H9 (cell line): ENCODE measurements around the gene CHRNA4. TPM values are rescaled to one million over a fixed set of nuclear protein-coding genes. Genes with fewer than 3 reads are reported as not detected.

Experiments
- DNase-seq: peaks from one replicate; pipeline ENCODE4 v3.0.0-alpha.2; 2017
- H2AFZ ChIP-seq: one replicate; pipeline ENCODE4 v1.6.1; 2013; ENCODE audit warnings: mild to moderate bottlenecking, low read length, control low read depth, moderate library complexity
- H2AK5ac ChIP-seq: 2 replicates; pipeline ENCODE4 v1.6.1; 2013; ENCODE audit warnings: low read length, control low read depth, mixed read lengths; ENCODE audit not compliant: insufficient read length
- H2BK120ac ChIP-seq: one replicate; pipeline ENCODE4 v1.6.1; 2013; ENCODE audit warnings: low read depth, mild to moderate bottlenecking, low read length, control low read depth, inconsistent platforms; ENCODE audit not compliant: poor library complexity, severe bottlenecking
- H2BK12ac ChIP-seq: 2 replicates; pipeline ENCODE4 v1.6.1; 2013; ENCODE audit warnings: low read length, control low read depth, mixed read lengths, low read depth; ENCODE audit not compliant: insufficient read length
- H2BK15ac ChIP-seq: 2 replicates; pipeline ENCODE4 v1.6.1; 2013; ENCODE audit warnings: low read depth, low read length, control low read depth
- H2BK20ac ChIP-seq: one replicate; pipeline ENCODE4 v1.6.1; 2013; ENCODE audit warnings: low read depth, mild to moderate bottlenecking, low read length, control low read depth, inconsistent platforms; ENCODE audit not compliant: poor library complexity, severe bottlenecking
- H2BK5ac ChIP-seq: 2 replicates; pipeline ENCODE4 v1.6.1; 2013; ENCODE audit warnings: low read length, control low read depth, mixed read lengths; ENCODE audit not compliant: insufficient read length
- H3K14ac ChIP-seq: 2 replicates; pipeline ENCODE4 v1.6.1; 2013; ENCODE audit warnings: low read length, control low read depth; ENCODE audit not compliant: insufficient read depth
- H3K18ac ChIP-seq: 2 replicates; pipeline ENCODE4 v1.6.1; 2013; ENCODE audit warnings: low read depth, mild to moderate bottlenecking, mixed read lengths, low read length, control low read depth; ENCODE audit not compliant: insufficient read length
- H3K23ac ChIP-seq: 2 replicates; pipeline ENCODE4 v1.6.1; 2013; ENCODE audit warnings: low read length, control low read depth, mixed read lengths, low read depth; ENCODE audit not compliant: insufficient read length
- H3K23me2 ChIP-seq: 2 replicates; pipeline ENCODE4 v1.6.1; 2013; ENCODE audit warnings: low read depth, mild to moderate bottlenecking, mixed read lengths, low read length, control low read depth; ENCODE audit not compliant: insufficient read length, poor library complexity, severe bottlenecking
- H3K27ac ChIP-seq: 2 replicates; pipeline ENCODE4 v1.5.1; 2013; ENCODE audit warnings: low read length, control low read depth, mixed read lengths, low read depth; ENCODE audit not compliant: insufficient read length
- H3K27me3 ChIP-seq: 2 replicates; pipeline ENCODE4 v1.6.1; 2013; ENCODE audit warnings: low read length, control low read depth, inconsistent platforms; ENCODE audit not compliant: insufficient read depth
- H3K4ac ChIP-seq: 2 replicates; pipeline ENCODE4 v1.6.1; 2013; ENCODE audit warnings: low read depth, mild to moderate bottlenecking, control low read depth, inconsistent platforms, low read length, moderate library complexity
- H3K4me1 ChIP-seq: 2 replicates; pipeline ENCODE4 v1.6.1; 2013; ENCODE audit warnings: low read length, control low read depth, inconsistent platforms; ENCODE audit not compliant: insufficient read depth
- H3K4me2 ChIP-seq: 2 replicates; pipeline ENCODE4 v1.6.1; 2013; ENCODE audit warnings: low read length, control low read depth, mixed read lengths; ENCODE audit not compliant: insufficient read length, insufficient read depth
- H3K56ac ChIP-seq: 2 replicates; pipeline ENCODE4 v1.6.1; 2013; ENCODE audit warnings: low read depth, mild to moderate bottlenecking, mixed read lengths, low read length, control low read depth; ENCODE audit not compliant: insufficient read length
- H3K79me1 ChIP-seq: 2 replicates; pipeline ENCODE4 v1.6.1; 2013; ENCODE audit warnings: low read depth, mild to moderate bottlenecking, moderate library complexity, low read length, control low read depth, inconsistent platforms; ENCODE audit not compliant: insufficient read depth, poor library complexity, severe bottlenecking
- H3K79me2 ChIP-seq: 2 replicates; pipeline ENCODE4 v1.6.1; 2013; ENCODE audit warnings: low read length, control low read depth, inconsistent platforms; ENCODE audit not compliant: insufficient read depth
- H3K9ac ChIP-seq: 2 replicates; pipeline ENCODE4 v1.6.1; 2013; ENCODE audit warnings: low read length, control low read depth, mixed read lengths; ENCODE audit not compliant: insufficient read length; ENCODE audit errors: extremely low read depth
- H3K9me3 ChIP-seq: one replicate; pipeline ENCODE4 v1.6.1; 2013; ENCODE audit warnings: low read depth, low read length, inconsistent platforms; ENCODE audit not compliant: control insufficient read depth
- H3T11ph ChIP-seq: one replicate; pipeline ENCODE4 v1.6.1; 2013; ENCODE audit warnings: mild to moderate bottlenecking, low read length, control low read depth, inconsistent platforms
- H4K20me1 ChIP-seq: one replicate; pipeline ENCODE4 v1.6.1; 2013; ENCODE audit not compliant: control insufficient read depth, insufficient read length, insufficient read depth
- H4K5ac ChIP-seq: 2 replicates; pipeline ENCODE4 v1.6.1; 2013; ENCODE audit warnings: low read depth, mild to moderate bottlenecking, mixed read lengths, low read length, control low read depth; ENCODE audit not compliant: insufficient read length
- H4K8ac ChIP-seq: replicated peaks from 2 replicates; pipeline ENCODE4 v1.6.1; 2013; ENCODE audit warnings: low read length, control low read depth, mixed read lengths, low read depth; ENCODE audit not compliant: insufficient read length
- H4K91ac ChIP-seq: 2 replicates; pipeline ENCODE4 v1.6.1; 2013; ENCODE audit warnings: low read depth, mild to moderate bottlenecking, moderate library complexity, mixed read lengths, low read length, control low read depth; ENCODE audit not compliant: insufficient read length
- H3K27ac Mint-ChIP-seq, 3 experiments: 2 replicates in 2 of 3; 3 replicates in 1 of 3; pipeline ENCODE4 v1.8.0; 2020 to 2021; ENCODE audit warnings: mixed read lengths in 3 of 3, mild to moderate bottlenecking in 1 of 3, moderate library complexity in 1 of 3
- H3K27me3 Mint-ChIP-seq: 2 replicates; pipeline ENCODE4 v1.8.0; 2021; ENCODE audit warnings: low read depth, mild to moderate bottlenecking, moderate library complexity, mixed read lengths
- H3K36me3 Mint-ChIP-seq, 3 experiments: 2 replicates in 2 of 3; 3 replicates in 1 of 3; pipeline ENCODE4 v1.8.0; 2020 to 2021; ENCODE audit warnings: low read depth in 3 of 3, mixed read lengths in 3 of 3; ENCODE audit not compliant: insufficient read depth in 1 of 3
- H3K4me1 Mint-ChIP-seq, 2 experiments: 2 replicates each; pipeline ENCODE4 v1.8.0; 2020; ENCODE audit warnings: mixed read lengths in 2 of 2
- H3K4me3 Mint-ChIP-seq, 2 experiments: 2 replicates in 1 of 2; 3 replicates in 1 of 2; pipeline ENCODE4 v1.8.0; 2020 to 2021; ENCODE audit warnings: mild to moderate bottlenecking in 2 of 2, mixed read lengths in 2 of 2, moderate library complexity in 1 of 2
- H3K9me3 Mint-ChIP-seq, 2 experiments: 2 replicates in 1 of 2; 3 replicates in 1 of 2; pipeline ENCODE4 v1.8.0; 2020; ENCODE audit warnings: mild to moderate bottlenecking in 2 of 2, mixed read lengths in 2 of 2, moderate library complexity in 1 of 2
- CTCF ChIP-seq: fragments of 200-600 bp; sonication (generic); conservative IDR thresholded peaks from 3 replicates; pipeline ENCODE4 v1.8.0; 2021; ENCODE audit warnings: antibody characterized with exemption, mild to moderate bottlenecking
- WGBS: extraction: QIAGEN DNeasy Blood & Tissue Kit; methylation state at CpG from one replicate; pipeline ENCODE4 v1.1.7; 2013; ENCODE audit warnings: missing lambda C conversion rate, low lambda C conversion rate, mixed read lengths; ENCODE audit not compliant: insufficient read length; ENCODE audit errors: extremely low coverage; 5-methylcytosine and 5-hydroxymethylcytosine counted together
- total RNA-seq: library from RNA; stranded (reverse); gene quantifications from 2 replicates; pipeline ENCODE4 v1.2.1, GENCODE V29; 2021

Gene CHRNA4
- total RNA-seq, 1 experiment from 2014 or later = 2.5 TPM

GRCh38 chr20:63317061-63317460 is 44.1 kb downstream of the CHRNA4 start:
- Histone ChIP-seq H3K4me2 (no peak overlapping the region), H3K4ac (no peak overlapping the region), H3K18ac (no peak overlapping the region), H2BK15ac (no peak overlapping the region), H3K23ac (no peak overlapping the region), H2AK5ac (no peak overlapping the region), H3K9ac (no peak overlapping the region), H3K9me3 (no peaks in the 10 kb centered on the region), H3K79me2 (no peaks in the 10 kb centered on the region), H2BK120ac (no peak overlapping the region), H3K4me1 (no peaks in the 10 kb centered on the region), H4K20me1 (no peaks in the 10 kb centered on the region), H2BK12ac (no peak overlapping the region), H4K8ac (no peak overlapping the region), H3K14ac (no peak overlapping the region; the same call in 1 of the 2 replicates), H3K56ac (no peak overlapping the region), H3K27ac (no peak overlapping the region), H3K27me3 (no peaks in the 10 kb centered on the region), H4K5ac (no peak overlapping the region), H3K23me2 (no peaks in the 10 kb centered on the region), H4K91ac (no peak overlapping the region), H2BK20ac (no peak overlapping the region), H3T11ph (no peak overlapping the region), H2BK5ac (no peak overlapping the region), H2AFZ (no peak overlapping the region), H3K79me1 (no peaks in the 10 kb centered on the region)
- Mint-ChIP-seq H3K27me3 (no peaks in the 10 kb centered on the region; the same call in 1 of the 2 replicates), H3K4me3 (no peak overlapping the region), H3K4me1 (peaks cover 0 to 2% of the 10 kb centered on the region in 2 experiments; a peak in 1 of 4 replicates), H3K36me3 (no peaks in the 10 kb centered on the region), H3K27ac (no peak overlapping the region), H3K9me3 (no peaks in the 10 kb centered on the region)
- WGBS = no CpG with 5 or more reads among the region's 6 CpGs
- no peak for TF ChIP-seq CTCF
- no peak for DNase-seq
